HUES48 (cell line): ENCODE data around the gene MBP.

ENCODE experiments used
- H3K27ac ChIP-seq: one replicate; pipeline ENCODE4 v1.7.0; 2013; ENCODE audit warnings: low read depth, low read length, inconsistent platforms
- H3K27me3 ChIP-seq: 2 replicates; pipeline ENCODE4 v1.6.1; 2013; ENCODE audit warnings: mild to moderate bottlenecking, low read length; ENCODE audit not compliant: control insufficient read depth, insufficient read depth
- H3K36me3 ChIP-seq: 2 replicates; pipeline ENCODE4 v1.6.1; 2013; ENCODE audit warnings: low read length; ENCODE audit not compliant: control insufficient read depth, insufficient read depth
- H3K4me1 ChIP-seq: 2 replicates; pipeline ENCODE4 v1.6.1; 2013; ENCODE audit warnings: mild to moderate bottlenecking, low read length; ENCODE audit not compliant: control insufficient read depth, insufficient read depth
- H3K4me3 ChIP-seq: 2 replicates; pipeline ENCODE4 v1.5.1; 2013; ENCODE audit warnings: mild to moderate bottlenecking, low read depth, low read length
- H3K9ac ChIP-seq: 2 replicates; pipeline ENCODE4 v1.6.1; 2013; ENCODE audit warnings: mild to moderate bottlenecking, low read depth, low read length, moderate library complexity
- H3K9me3 ChIP-seq: 2 replicates; pipeline ENCODE4 v1.6.1; 2013; ENCODE audit warnings: low read length; ENCODE audit not compliant: control insufficient read depth, insufficient read depth

MBP gene

DNA sequence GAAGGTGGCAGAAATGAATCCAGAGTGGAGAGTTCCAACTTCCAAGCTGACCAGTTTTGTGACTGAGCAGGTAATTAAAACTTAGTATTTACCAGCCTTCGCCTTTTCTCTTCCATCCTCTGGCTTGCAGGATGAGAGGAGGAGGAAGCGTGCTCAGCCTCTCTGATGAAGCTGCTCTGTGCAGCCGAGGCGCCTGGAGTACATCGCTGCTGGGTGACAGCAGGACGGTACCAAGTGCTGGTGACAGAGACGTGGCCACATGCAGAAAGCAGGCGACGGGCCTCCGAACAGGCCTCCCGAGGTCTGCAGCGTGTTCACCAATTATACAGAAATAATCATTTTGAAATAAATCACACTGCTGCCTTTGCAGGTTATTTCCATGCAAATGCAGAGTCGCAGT is 95.0 kb downstream of the MBP start:
- no peaks in the 10 kb centered on the region for H3K27me3 ChIP-seq
- H3K9ac ChIP-seq = no peak overlapping the region
- H3K4me3 ChIP-seq = no peak overlapping the region
- no peaks in the 10 kb centered on the region for H3K4me1 ChIP-seq
- H3K27ac ChIP-seq = no peak overlapping the region
- no peaks in the 10 kb centered on the region for H3K36me3 ChIP-seq
- no peaks in the 10 kb centered on the region for H3K9me3 ChIP-seq

- Histone ChIP-seq H3K9ac (no peak overlapping the region), H3K27ac (no peak overlapping the region), H3K9me3 (no peaks in the 10 kb centered on the region), H3K36me3 (no peaks in the 10 kb centered on the region), H3K4me3 (no peak overlapping the region), H3K4me1 (no peaks in the 10 kb centered on the region), H3K27me3 (no peaks in the 10 kb centered on the region)
These were observed 97.0 kb downstream of the MBP start for GRCh38 chr18:77035380-77036187.

DNA sequence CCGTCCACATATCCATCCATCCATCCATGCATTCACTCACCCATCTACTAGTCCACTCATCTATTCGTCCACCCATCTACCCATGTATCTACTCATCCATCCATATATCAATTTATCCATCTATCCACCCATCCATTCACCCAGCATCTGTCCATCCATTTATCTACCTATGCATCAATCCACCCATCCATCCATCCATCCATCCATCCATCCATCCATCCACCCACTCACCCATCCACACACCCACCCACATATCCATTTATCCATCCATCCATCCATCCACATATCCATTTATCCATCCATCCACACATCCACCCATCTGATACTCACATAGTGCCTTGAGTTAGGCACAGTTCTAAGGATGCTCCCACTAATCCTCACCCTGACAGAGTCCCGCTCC is 99.0 kb downstream of the MBP start:
- Histone ChIP-seq H3K36me3 (no peaks in the 10 kb centered on the region), H3K4me3 (no peak overlapping the region), H3K27ac (no peak overlapping the region), H3K27me3 (no peaks in the 10 kb centered on the region), H3K9ac (no peak overlapping the region), H3K4me1 (no peaks in the 10 kb centered on the region), H3K9me3 (no peaks in the 10 kb centered on the region)

DNA sequence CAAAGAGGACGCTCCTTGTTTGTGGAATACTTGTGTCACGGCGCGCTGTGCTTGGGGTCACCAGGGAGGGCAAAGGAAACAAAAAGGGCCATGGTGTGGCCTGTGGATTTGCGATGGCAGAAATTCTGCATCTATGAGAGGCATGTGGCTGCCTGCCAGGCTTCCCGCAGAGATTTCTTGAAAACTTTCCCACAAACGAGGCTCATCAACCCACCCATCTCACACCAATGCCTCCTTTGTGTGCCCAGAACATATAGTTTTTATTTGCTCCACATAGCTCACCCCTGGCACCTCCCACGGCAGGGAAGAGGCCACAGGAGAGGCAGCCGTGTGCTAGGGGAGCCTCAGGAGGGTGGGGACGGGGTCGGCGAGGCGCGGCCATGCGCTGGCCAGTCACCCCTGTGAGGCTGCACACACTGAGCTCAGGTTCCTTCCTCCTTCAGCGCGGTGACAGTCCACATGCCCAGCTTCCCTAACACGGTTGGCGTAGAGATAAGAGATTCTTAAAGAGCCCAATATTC is 100.3 kb downstream of the MBP start:
- no peaks in the 10 kb centered on the region for H3K36me3 ChIP-seq
- no peaks in the 10 kb centered on the region for H3K4me1 ChIP-seq
- no peaks in the 10 kb centered on the region for H3K9me3 ChIP-seq
- H3K4me3 ChIP-seq = no peak overlapping the region
- H3K27me3 ChIP-seq = no peaks in the 10 kb centered on the region
- no peak overlapping the region for H3K27ac ChIP-seq
- no peak overlapping the region for H3K9ac ChIP-seq

DNA sequence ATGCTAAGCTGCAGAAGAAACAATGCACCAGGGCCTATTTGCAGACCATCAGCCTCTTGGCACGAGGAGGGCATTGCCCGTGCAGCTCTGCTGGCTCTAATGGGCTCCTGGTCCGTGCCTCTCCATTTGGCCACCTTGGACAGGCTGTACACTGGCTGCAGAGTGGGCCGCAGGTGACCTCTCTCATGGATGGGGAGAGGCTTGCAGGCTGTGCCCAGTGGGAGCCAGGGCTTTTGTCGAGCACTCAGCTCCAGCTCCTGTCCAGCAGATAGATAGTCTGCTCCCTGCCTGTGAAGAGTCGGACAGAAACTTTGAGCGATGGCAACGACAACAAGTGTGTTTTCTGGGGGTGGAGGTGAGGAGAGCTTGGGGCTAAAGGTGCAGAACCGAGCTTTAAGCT is 100.9 kb downstream of the MBP start:
- Histone ChIP-seq H3K36me3 (no peaks in the 10 kb centered on the region), H3K27me3 (no peaks in the 10 kb centered on the region), H3K9ac (no peak overlapping the region), H3K4me1 (no peaks in the 10 kb centered on the region), H3K4me3 (no peak overlapping the region), H3K27ac (no peak overlapping the region), H3K9me3 (no peaks in the 10 kb centered on the region)

DNA sequence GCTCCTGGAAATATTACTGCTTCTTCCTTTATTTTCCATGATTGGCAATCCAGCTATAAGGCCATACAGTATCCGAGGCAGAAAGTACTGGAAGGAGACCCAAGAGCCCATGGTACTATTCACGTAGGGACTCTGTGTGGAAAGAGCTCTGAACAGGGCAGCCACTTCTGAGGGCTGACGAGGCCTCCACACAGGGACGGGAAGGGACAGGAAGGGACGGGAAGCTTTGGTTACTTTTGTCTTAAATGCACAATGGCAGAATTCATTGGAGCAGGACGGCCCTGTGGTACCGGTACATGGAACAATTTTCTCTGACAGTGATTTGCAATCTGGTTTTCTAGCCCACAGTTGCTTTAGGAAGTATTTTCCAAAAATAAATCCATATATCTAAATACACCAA is 102.4 kb downstream of the MBP start:
- H3K27ac ChIP-seq = no peak overlapping the region

GRCh38 chr18:77025831-77026363 is 106.7 kb downstream of the MBP start:
- no peaks in the 10 kb centered on the region for H3K27me3 ChIP-seq
- H3K4me3 ChIP-seq = no peak overlapping the region
- no peak overlapping the region for H3K27ac ChIP-seq
- no peaks in the 10 kb centered on the region for H3K36me3 ChIP-seq
- no peaks in the 10 kb centered on the region for H3K9me3 ChIP-seq
- H3K4me1 ChIP-seq = no peaks in the 10 kb centered on the region
- H3K9ac ChIP-seq = no peak overlapping the region

More for the DNA sequence above, 102.4 kb downstream of the MBP start:
- no peaks in the 10 kb centered on the region for H3K4me1 ChIP-seq
- H3K9ac ChIP-seq = no peak overlapping the region
- no peak overlapping the region for H3K4me3 ChIP-seq
- H3K36me3 ChIP-seq = no peaks in the 10 kb centered on the region
- no peaks in the 10 kb centered on the region for H3K27me3 ChIP-seq
- no peaks in the 10 kb centered on the region for H3K9me3 ChIP-seq

GRCh38 chr18:77025123-77025522 is 107.5 kb downstream of the MBP start:
- H3K9me3 ChIP-seq = no peaks in the 10 kb centered on the region
- H3K4me1 ChIP-seq = no peaks in the 10 kb centered on the region
- no peak overlapping the region for H3K9ac ChIP-seq
- H3K27ac ChIP-seq = no peak overlapping the region
- no peaks in the 10 kb centered on the region for H3K36me3 ChIP-seq
- no peaks in the 10 kb centered on the region for H3K27me3 ChIP-seq
- H3K4me3 ChIP-seq = no peak overlapping the region

GRCh38 chr18:77024476-77024875 is 108.1 kb downstream of the MBP start:
- Histone ChIP-seq H3K4me1 (no peaks in the 10 kb centered on the region), H3K9ac (no peak overlapping the region), H3K4me3 (no peak overlapping the region), H3K9me3 (no peaks in the 10 kb centered on the region), H3K27me3 (no peaks in the 10 kb centered on the region), H3K27ac (no peak overlapping the region), H3K36me3 (no peaks in the 10 kb centered on the region)

DNA sequence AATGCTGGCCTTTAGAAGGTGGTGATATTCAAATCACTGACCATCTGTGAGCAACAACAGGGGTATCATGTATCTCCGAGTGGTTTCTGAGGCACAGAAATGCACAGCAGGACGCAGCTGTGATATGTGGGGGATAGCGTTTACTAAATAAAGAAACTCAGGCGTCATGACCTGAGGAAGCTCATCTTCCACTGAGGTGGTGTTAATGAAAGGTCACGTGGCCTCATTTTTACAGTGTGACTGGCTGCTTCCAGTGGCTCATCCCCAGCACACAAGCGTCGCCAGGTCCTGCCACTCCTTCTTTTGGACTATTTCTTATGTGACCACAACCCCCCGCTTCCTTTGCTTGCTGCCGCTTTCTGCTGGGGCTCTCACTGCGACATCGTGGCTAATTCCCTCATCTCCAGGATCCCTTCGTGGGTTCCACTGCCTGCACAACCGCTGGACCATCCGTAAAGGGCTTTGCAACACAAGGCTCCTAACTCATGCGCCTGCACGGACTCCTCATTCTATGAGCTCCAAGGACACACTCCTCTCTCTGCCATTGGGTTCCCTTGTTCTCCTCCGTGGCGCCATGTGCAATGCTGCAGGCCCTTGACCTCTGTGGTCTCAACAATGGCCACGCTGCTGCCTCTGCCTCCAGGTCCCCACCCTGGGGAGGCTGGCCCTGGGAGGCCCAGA is 109.3 kb downstream of the MBP start:
- Histone ChIP-seq H3K36me3 (no peaks in the 10 kb centered on the region), H3K9ac (no peak overlapping the region), H3K27me3 (no peaks in the 10 kb centered on the region), H3K4me3 (no peak overlapping the region), H3K27ac (no peak overlapping the region), H3K9me3 (no peaks in the 10 kb centered on the region), H3K4me1 (no peaks in the 10 kb centered on the region)

DNA sequence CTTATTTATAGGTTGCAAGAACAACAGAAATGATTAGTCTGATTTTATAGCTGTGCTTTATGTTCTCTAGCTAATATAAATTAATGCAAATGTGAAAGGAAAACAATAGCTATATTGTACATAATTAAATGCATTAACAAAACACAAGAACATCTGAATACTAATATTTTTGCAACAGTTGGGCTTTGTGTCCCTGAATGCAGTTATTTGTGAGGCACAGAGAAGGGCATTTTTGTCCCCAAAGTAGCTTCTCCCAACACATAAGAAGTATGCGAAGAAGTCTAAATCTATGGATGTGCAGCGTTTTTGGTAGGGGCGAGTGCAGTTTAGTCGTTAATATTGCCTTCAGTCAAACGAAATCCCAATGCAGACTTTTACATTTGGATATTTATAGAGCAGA is 110.0 kb downstream of the MBP start:
- Histone ChIP-seq H3K27ac (no peak overlapping the region), H3K27me3 (no peaks in the 10 kb centered on the region), H3K4me3 (no peak overlapping the region), H3K4me1 (no peaks in the 10 kb centered on the region), H3K36me3 (no peaks in the 10 kb centered on the region), H3K9me3 (no peaks in the 10 kb centered on the region), H3K9ac (no peak overlapping the region)
